MM.1S (cell line): ENCODE data around the gene GFER.

Experiments
- CTCF ChIP-seq: fragments of 300-600 bp; sonication (generic); IDR thresholded peaks from 2 replicates; pipeline ENCODE4 v1.5.1; 2016; ENCODE audit warnings: antibody characterized with exemption, low read length, mixed read lengths
- EZH2 ChIP-seq: fragments of 300-600 bp; sonication (generic); optimal IDR thresholded peaks from 2 replicates; pipeline ENCODE3; 2017; ENCODE audit warnings: low read depth, mild to moderate bottlenecking, antibody characterized with exemption, low read length, mixed read lengths

DNA sequence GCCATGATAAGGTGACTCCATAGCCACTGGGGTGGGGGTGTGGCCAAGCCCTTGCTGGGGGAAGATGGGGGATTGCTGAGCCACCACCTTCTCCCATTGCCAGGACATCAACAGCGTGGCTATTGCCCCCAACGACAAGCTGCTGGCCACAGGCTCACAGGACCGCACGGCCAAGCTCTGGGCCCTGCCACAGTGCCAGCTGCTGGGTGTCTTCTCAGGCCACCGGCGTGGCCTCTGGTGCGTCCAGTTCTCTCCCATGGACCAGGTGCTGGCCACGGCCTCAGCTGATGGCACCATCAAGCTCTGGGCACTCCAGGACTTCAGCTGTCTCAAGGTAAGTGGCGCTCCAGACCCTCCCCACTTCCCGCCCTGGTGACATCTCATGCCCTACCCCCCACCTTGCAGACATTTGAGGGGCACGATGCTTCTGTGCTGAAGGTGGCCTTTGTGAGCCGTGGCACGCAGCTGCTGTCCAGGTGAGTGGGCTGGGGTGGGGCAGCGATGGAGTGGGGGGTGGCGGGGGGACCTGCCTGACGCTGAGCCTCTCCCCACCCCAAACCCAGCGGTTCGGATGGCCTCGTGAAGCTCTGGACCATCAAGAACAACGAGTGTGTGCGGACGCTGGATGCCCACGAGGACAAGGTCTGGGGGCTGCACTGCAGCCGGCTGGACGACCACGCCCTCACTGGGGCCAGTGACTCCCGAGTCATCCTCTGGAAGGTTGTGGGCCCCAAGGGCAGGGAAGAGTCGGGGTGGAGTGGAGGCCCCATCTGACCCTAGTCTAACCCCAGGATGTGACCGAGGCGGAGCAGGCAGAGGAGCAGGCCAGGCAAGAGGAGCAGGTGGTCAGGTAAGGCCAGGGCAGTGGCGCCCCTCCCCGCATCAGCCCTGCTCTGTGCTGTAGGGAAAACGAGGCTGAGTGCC, 6.8 kb upstream of the GFER start:
- no peak for TF ChIP-seq EZH2
- TF ChIP-seq CTCF = no peak
